NCI-H226 (cell line): Measurements from ENCODE around the gene CCDC9.
A peak's percentile ranks its signal among the peaks of the same experiment; 100 is the strongest.
"Not testable (repeated sequence)": the region's sequence is repeated elsewhere in the genome, so short reads cannot be mapped to it uniquely, and the experiment has no call there.

Source experiments
- DNase-seq: peaks from one replicate; pipeline ENCODE4 v3.0.0-alpha.2; 2015

CCDC9 gene

DNA sequence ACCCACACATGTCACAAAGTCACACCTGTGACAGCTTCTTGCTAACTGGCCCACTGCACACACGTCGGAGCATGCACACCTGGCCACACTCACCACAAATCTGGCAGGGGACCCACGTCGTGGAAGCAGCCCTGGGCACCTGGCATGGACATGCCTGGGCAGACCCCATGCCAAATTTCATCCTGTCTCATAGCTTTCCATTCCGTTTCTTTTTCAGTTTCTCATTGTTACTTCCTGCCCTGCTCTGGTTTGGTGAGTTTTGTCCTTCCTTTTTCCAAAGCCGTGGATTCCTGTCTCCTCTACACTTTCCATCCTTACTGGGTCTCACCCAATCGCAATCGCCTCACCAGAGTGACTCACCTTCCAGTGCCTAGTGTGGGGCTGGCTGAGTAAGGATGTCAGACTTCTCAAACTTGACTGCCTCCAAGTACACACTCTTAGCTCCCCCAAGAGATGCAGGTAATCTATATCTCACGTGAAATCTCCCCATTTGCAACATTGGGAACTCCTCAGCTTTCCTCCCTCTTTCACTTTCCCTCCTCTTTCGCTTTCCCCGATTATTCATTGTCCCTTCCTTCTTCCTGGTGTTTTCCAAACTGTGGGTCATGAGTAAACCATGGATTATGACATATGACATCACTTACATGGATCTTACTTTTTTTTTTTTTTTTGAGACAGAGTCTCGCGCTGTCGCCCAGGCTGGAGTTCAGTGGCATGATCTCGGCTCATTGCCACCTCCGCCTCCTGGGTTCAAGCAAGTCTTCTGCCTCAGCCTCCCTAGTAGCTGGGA lies 23.7 kb upstream of the CCDC9 start:
- DNase-seq, result peak; percentile 67

DNA sequence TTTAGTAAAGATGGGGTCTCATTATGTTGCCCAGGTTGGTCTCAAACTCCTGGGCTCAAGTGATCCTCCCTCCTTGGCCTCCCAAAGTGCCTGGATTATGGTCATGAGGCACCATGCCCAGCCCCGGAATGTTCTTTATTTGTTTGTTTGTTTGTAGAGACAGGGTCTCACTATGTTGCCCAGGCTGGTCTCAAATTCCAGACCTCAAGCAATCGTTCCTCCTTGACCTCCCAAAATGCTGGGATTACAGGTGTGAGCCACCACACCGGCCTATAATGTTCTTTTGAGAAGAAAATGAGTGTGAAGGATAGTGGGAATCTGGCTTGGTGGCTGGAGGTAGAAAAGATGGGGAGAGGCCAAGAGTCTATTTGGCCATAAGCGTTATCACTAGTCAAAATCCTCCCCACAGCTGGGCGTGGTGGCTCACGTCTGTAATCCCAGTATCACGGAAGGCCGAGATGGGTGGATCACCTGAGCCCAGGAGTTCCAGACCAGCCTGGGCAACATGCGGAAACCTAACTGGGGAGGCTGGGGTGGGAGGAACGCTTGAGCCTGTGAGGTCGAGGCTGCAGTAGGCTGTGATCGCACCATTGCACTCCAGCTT lies 20.2 kb upstream of the CCDC9 start:
- DNase-seq, result no peak

DNA sequence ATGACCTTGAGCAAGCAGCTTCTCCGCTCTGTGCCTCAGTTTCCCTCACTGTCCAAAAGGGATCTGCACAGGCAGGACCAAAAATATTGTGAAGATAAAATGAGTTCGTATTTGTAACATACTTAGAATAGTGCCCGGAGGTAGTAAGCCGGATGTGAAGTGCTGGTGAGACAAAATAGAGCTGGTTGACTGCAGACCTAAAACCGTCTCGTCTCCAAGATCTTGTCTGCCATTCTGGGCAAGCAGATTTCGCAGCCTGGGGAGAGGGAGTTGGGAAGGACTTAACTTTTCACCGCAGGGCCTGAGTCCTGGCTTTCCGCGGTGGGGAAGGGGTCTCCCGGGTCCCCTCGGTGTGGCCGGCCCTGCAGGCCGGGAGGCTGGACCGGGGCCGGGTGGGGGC lies 17.2 kb upstream of the CCDC9 start:
- DNase-seq, result no peak

GRCh38 chr19:47239610-47240296 lies 16.6 kb upstream of the CCDC9 start:
- DNase-seq, result peak; percentile 93

GRCh38 chr19:47240556-47240955 lies 15.8 kb upstream of the CCDC9 start:
- DNase-seq, result no peak

DNA sequence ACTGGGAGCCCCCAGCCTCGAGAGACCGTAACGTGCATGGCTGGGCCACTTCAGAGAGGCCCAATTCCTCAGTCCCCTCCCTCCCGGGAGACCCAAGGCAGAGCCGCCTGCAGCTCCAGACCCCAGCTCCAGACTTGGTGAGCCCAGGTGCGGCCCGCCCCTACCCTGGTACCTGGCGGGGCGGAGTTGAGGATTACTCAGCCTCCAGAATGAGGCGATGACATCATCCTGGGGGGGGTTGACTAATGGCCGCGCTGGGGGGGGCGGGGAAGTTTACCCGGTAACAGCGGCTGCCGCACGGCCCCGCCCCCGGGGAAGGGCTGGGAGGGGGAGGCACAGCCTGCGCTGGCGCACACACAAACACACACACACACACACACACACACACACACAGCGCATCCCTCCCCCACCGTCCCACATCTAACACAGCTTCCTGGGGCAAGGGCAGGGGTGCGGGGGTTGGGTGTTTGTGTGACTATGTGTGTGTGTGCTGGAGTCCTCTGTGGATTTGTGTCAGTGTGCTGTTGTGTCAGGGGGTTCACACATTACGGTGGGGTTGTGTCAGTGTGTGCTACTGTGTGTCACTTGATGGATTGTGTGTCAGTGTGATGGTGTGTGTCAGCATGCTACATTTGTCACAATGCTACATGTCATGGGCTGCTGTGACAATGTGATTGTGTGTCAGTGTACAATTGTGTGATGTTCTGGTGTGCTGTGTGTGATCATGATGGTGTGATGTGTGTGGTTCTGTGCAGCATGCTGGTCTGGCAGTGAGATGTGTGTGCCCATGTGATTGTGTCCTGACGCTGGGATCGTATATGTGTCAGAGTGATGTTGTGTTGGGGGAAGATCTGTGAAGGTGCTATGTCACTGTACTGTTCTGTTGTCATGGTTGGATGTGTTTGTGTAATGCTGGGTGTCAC lies 15.1 kb upstream of the CCDC9 start:
- DNase-seq, result peak; percentile 74

GRCh38 chr19:47241919-47242577 lies 14.3 kb upstream of the CCDC9 start:
- no peak for DNase-seq

- no peak for DNase-seq
These were observed 13.0 kb upstream of the CCDC9 start for GRCh38 chr19:47243364-47243775.

DNA sequence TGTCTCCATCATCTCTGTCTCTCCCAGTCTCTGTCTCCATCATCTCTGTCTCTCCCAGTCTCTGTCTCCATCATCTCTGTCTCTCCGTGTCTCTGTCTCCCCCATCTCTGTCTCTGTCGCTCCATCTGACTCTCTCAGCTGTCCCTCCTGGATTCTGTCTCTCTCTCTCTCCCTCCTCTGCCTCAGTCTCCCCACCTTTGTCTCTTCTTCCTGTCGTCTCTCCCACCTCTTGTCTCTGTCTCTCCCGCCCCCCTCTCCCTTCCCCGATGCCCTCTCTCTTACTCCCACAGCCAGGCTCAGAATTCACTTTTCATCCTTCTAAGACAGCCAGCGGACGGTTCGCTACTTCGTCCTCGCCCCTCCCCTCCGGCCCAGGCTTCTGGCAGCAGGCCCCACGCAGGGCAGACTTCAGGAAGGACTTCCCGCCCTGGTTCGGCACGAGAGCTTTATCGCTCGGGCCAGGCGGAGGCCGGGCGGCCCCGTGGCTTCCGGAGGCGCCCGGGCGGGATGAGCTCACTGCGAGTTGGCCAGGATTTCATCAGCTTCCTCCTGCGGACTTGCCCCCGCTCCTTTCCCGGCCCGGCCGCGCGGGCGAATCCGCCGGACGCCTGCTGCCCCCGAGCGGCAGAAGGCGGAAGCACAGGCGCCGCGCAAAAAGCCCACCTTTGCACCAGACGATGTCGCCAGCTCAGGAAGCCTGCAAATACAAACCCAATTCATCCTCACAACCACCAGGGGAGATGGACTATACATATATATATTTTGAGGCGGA lies 12.4 kb upstream of the CCDC9 start:
- DNase-seq, result peak; percentile 96

DNA sequence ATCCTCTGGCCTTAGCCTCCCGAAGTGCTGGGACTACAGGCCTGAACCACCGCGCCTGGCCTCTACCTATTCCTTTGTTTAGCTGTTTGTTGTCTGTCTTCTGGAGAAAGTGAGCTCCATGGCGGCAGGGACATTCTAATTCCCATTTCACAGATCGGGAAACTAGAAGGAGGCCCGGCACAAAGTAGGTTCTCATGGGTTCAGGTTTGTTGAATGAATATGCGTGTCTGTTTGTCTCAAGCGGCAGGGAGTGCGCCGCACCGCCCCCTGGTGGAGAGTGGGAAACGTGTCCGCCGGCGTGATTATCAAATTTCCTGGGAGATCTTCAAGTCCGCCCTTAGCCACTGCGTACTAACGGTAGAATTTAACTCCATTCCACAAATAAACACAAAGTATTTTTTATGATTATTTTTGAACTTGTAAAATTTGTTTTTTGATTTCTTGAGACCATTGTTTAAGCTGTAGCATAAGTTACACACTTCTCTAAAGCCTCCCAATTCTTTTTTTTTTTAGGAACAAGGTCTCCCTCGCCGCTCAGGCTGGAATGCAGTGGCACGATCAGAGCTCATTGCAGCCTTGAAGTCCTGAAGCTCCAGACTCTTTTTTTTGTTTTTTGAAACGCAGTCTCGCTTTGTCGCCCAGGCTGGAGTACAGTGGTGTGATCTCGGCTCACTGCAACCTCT lies 8.9 kb upstream of the CCDC9 start:
- DNase-seq, result peak; percentile 30

DNA sequence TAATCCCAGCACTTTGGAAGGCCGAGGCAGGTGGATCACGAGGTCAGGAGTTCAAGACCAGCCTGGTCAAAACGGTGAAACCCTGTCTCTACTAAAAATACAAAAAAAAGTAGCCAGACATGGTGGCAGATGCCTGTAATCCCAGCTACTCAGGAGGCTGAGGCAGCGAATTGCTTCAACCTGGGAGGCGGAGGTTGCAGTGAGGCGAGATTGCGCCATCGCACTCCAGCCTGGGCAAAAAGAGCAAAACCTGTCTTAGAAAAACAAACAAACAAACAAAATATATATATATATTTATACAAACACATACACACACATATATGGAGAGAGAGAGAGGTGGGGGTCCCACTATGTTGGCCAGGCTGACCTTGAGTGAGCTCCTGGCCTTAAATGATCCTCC lies 3.3 kb upstream of the CCDC9 start:
- DNase-seq, result not testable (repeated sequence)

- peak; percentile 95 for DNase-seq
These were observed 2.9 kb upstream of the CCDC9 start for GRCh38 chr19:47253467-47253881.

GRCh38 chr19:47253970-47254369 lies 2.4 kb upstream of the CCDC9 start:
- DNase-seq, result no peak

GRCh38 chr19:47256693-47257410 lies 527 bp downstream of the CCDC9 start:
- DNase-seq, result peak; percentile 94

- DNase-seq, result no peak
These were observed 1.3 kb downstream of the CCDC9 start for GRCh38 chr19:47257411-47258169.

GRCh38 chr19:47258434-47258833 lies 2.1 kb downstream of the CCDC9 start:
- no peak for DNase-seq

- DNase-seq, result no peak
These were observed 2.7 kb downstream of the CCDC9 start for GRCh38 chr19:47258895-47259555.

GRCh38 chr19:47260476-47260875 lies 4.2 kb downstream of the CCDC9 start:
- DNase-seq, result no peak
